ENCODE measurements around the gene ZBTB22. TPM values are rescaled to one million over a fixed set of nuclear protein-coding genes. Genes with fewer than 3 reads are reported as not detected.

ZBTB22 gene
- total RNA-seq, 2 donors from 2014 or later = 15.0 to 29.5 TPM

DNA sequence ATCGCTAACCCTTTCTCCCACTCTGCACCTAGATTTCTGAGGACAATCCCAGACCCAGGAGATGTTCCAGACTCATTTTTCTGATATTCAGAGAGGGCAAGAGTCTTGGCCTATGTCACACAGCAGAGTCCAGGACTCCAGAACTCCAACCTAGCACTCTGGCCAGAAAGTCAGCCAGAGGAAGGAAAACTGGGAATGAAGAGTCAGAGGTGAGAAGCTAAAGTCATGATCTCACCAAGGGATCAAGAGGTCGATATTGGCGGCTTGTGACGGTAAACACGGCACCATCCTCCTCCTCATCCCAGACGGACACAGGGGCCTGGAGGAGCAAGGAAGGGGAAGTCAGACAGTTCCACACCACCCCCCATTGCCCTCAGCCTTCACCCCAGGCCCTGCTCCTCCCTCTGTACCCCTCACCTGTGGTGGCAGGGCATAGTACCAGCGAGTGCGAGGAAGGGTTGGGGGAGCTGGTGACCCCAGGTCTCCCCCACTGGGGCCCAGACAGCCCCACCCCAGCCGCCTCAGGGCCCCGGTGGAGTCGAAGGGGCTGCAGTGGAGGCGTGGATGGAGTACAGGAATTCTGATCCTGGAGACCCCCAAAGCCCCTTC lies 20.6 kb downstream of the ZBTB22 start:
- H3K4me1 ChIP-seq (ENCODE audit: control insufficient read depth in 1 of 2, low read depth in 2 of 2) = peaks cover 15 to 20% of the 10 kb centered on the region in 2 donors
- DNase-seq (ENCODE audit: low spot score) (no peak), ATAC-seq (ENCODE audit: insufficient number of reproducible peaks, low FRiP score, low read depth) (no peak)
- H3K27me3 ChIP-seq (replicated peaks; ENCODE audit: insufficient read depth) = no peaks in the 10 kb centered on the region
- peak overlapping the region; percentile 74 to 92 for H3K27ac ChIP-seq
- TF ChIP-seq, protein P1, sequence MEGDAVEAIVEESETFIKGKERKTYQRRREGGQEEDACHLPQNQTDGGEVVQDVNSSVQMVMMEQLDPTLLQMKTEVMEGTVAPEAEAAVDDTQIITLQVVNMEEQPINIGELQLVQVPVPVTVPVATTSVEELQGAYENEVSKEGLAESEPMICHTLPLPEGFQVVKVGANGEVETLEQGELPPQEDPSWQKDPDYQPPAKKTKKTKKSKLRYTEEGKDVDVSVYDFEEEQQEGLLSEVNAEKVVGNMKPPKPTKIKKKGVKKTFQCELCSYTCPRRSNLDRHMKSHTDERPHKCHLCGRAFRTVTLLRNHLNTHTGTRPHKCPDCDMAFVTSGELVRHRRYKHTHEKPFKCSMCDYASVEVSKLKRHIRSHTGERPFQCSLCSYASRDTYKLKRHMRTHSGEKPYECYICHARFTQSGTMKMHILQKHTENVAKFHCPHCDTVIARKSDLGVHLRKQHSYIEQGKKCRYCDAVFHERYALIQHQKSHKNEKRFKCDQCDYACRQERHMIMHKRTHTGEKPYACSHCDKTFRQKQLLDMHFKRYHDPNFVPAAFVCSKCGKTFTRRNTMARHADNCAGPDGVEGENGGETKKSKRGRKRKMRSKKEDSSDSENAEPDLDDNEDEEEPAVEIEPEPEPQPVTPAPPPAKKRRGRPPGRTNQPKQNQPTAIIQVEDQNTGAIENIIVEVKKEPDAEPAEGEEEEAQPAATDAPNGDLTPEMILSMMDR (IDR thresholded peaks at IDR 0.05) = no peak
- peak overlapping the region; percentile 79 for H3K4me3 ChIP-seq
- H3K36me3 ChIP-seq = peaks cover 20% of the 10 kb centered on the region
- no peaks in the 10 kb centered on the region for H3K9me3 ChIP-seq

DNA sequence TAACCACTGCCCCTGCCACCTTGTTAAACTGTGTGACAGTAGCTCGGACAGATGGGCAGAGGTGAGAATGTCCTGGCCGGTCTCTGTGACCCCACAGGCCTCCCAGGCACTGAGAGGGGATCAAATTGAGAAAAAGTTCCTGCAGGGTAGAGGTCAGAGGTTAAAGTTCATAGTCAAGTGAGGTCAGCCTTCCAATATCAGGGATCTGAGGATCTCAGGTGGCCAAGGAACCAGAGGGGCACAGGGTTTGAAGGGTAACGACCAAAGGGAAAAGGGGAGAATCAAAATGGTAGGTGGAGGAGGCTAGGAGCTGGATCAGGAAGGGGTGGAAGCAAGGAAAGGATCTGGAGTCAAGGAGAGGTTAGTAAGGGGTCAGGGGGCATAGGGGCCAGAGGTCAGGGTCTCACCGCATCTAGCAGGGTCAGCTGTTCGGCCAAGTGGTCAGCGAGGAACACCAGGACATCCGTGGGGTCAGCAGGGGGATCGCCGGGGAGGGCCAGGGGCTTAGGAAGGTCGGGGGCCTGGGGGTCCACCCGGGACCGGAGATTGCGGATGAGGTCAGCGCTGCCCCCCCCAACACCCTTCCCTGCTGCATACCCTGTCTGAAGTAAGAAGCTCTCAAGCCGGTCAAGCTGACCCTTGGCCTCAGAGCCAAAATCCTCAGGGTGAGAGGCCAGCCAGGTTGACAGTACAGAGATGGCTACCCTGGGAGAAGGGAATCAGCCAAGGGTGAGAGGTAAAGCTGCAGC lies 21.7 kb downstream of the ZBTB22 start:
- Histone ChIP-seq H3K27me3 (replicated peaks; ENCODE audit: insufficient read depth) (no peaks in the 10 kb centered on the region), H3K4me1 (ENCODE audit: control insufficient read depth in 1 of 2, low read depth in 2 of 2) (peaks cover 15 to 18% of the 10 kb centered on the region in 2 donors), H3K9me3 (no peaks in the 10 kb centered on the region), H3K36me3 (peaks cover 26% of the 10 kb centered on the region), H3K4me3 (no peak overlapping the region), H3K27ac (no peak overlapping the region)
- DNase-seq (ENCODE audit: low spot score) (no peak), ATAC-seq (ENCODE audit: insufficient number of reproducible peaks, low FRiP score, low read depth) (no peak)
- TF ChIP-seq, protein P1 (IDR thresholded peaks at IDR 0.05) = no peak

DNA sequence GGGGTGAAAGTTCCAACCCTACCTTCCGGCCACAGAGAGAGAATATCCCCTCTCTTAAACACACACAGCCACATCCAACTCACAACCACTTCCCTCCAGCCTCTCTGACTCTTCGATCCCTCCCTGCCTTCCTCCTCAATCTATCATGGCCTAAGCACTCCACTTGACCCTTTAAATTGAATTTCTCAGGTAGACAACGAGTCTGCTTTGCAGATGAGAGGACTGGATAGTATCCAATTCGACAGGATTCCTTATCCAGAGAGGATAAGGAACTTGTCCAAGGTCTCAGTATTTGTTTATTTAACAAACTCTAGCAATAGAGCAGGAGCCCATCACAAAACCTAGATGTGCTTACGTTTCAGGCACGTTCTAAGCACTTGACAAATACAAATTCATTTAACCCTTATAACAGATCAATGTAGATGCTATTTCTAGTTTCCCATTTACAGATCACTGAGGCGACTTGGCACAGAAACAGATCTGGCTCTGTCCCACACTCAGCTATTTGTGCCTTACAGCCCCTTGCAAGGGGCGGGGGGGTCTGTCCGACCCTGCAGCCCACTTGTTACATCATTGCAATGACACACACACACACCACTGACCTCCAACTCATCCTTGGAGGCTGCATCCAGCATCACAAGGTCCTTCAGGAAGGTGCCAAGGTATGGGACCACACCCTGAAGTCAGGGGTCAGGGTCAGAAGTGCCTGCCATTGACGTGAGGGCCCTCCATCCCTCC lies 23.3 kb downstream of the ZBTB22 start:
- H3K4me1 ChIP-seq (ENCODE audit: control insufficient read depth in 1 of 2, low read depth in 2 of 2) = peaks cover 13 to 18% of the 10 kb centered on the region in 2 donors
- H3K4me3 ChIP-seq = no peak overlapping the region
- H3K9me3 ChIP-seq = no peaks in the 10 kb centered on the region
- TF ChIP-seq, protein P1 (IDR thresholded peaks at IDR 0.05) = no peak
- H3K27ac ChIP-seq = no peak overlapping the region
- H3K27me3 ChIP-seq (replicated peaks; ENCODE audit: insufficient read depth) = no peaks in the 10 kb centered on the region
- DNase-seq (ENCODE audit: low spot score) = no peak
- peaks cover 26% of the 10 kb centered on the region for H3K36me3 ChIP-seq
- no peak for ATAC-seq (ENCODE audit: insufficient number of reproducible peaks, low FRiP score, low read depth)

DNA sequence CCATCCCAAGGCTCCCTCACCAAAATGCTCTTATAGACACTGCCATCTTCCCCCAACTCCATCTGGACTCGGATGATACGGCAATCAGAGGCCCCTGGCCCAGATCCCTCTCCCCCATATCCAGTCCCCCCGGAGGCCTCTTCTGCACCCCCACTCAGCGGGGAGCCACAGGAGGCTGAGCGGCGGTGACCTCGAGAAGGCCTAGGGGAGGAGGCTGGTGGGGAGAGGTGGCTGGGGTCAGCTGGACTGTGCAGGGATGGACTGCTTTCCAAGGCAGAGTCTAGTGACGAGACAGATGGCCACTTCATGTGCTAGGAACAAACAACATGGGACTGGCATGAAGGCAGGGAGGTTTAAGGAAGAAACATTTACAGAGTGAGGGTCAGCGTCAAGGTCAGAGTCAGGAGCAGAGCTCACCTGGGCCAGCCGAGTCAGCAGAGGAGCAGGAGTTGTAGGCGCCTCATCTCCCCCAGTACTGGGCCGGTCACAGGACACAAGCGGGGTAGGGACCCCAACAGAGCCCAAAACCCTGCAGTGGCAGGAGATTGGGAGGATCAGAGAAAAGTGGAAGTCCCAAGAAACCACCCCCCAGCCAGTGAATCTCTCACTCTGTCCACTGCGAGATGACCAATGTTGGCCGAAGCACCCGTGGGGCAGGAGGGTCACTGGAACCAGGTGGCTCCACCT lies 24.4 kb downstream of the ZBTB22 start:
- Histone ChIP-seq H3K4me1 (ENCODE audit: control insufficient read depth in 1 of 2, low read depth in 2 of 2) (peaks cover 18 to 24% of the 10 kb centered on the region in 2 donors), H3K27ac (no peak overlapping the region), H3K9me3 (no peaks in the 10 kb centered on the region), H3K4me3 (no peak overlapping the region), H3K36me3 (peaks cover 26% of the 10 kb centered on the region), H3K27me3 (replicated peaks; ENCODE audit: insufficient read depth) (no peaks in the 10 kb centered on the region)
- DNase-seq (ENCODE audit: low spot score) = no peak
- TF ChIP-seq, protein P1 (IDR thresholded peaks at IDR 0.05) = no peak
- ATAC-seq (ENCODE audit: insufficient number of reproducible peaks, low FRiP score, low read depth) = no peak
